HepG2 (cell line): ENCODE data around the gene KMT2E. TPM values are rescaled to one million over a fixed set of nuclear protein-coding genes. Genes with fewer than 3 reads are reported as not detected.

Experiments used
- ATAC-seq: fragments of 200-7000 bp; cut with Tn5 transposase; 3 replicates; pipeline ENCODE4 v1.9.1; 2020; ENCODE audit warnings: mild to moderate bottlenecking, moderate library complexity
- BruUV-seq: library from RNA; stranded (reverse); fragments of 400-500 nt; replicated peaks from 2 replicates; lab custom pipeline; 2021; lab: Mats Ljungman, UMichigan
- CTCF ChIA-PET: fragments of 300-600 bp; formaldehyde crosslinking; extraction: SDS; loops from one replicate; lab custom pipeline; 2021; ENCODE audit warnings: low total read pairs, inconsistent platforms, low intra/inter-chr PET ratio; lab: Yijun Ruan, JAX
- POLR2A ChIA-PET: fragments of 350-600 bp; sonication (Branson Sonifier 250); formaldehyde crosslinking; loops from one replicate; lab custom pipeline; 2020; ENCODE audit warnings: antibody characterized with exemption, inconsistent platforms; lab: Yijun Ruan, JAX
- DNase-seq: peaks from one replicate; pipeline ENCODE4 v3.0.0-alpha.2; 2015; ENCODE audit warnings: low spot score
- FAIRE-seq: peaks from 3 replicates; lab custom pipeline; 2011; peaks lifted over from hg19 to GRCh38; lab: Jason Lieb, UNC
- H2AFZ ChIP-seq: one replicate; pipeline ENCODE4 v1.6.1; 2011; ENCODE audit warnings: low read length, inconsistent platforms
- H3K27ac ChIP-seq: fragments of 300-600 bp; 3 replicates; pipeline ENCODE4 v1.8.0; 2011; ENCODE audit warnings: mixed run types, mild to moderate bottlenecking, mixed read lengths, low read length, inconsistent platforms; ENCODE audit not compliant: insufficient read depth; ENCODE audit errors: extremely low read length
- H3K27me3 ChIP-seq, 2 experiments: fragments of 200-600 bp in 1 of 2; 2 replicates in 1 of 2; 3 replicates in 1 of 2; pipeline versions ENCODE4 v1.6.0 to v1.8.0; 2011; ENCODE audit warnings: low read length in 2 of 2, mild to moderate bottlenecking in 2 of 2, moderate library complexity in 2 of 2, inconsistent platforms in 1 of 2; ENCODE audit not compliant: insufficient read depth in 2 of 2, control insufficient read depth in 1 of 2
- H3K36me3 ChIP-seq, 2 experiments: fragments of 200-600 bp in 1 of 2; replicated peaks in 1 of 2; 2 replicates in 1 of 2; 3 replicates in 1 of 2; pipeline versions ENCODE4 v1.5.1 to v1.8.0; 2011; ENCODE audit warnings: low read length in 2 of 2, inconsistent platforms in 1 of 2; ENCODE audit not compliant: insufficient read depth in 2 of 2, control insufficient read depth in 1 of 2
- H3K4me1 ChIP-seq: 2 replicates; pipeline ENCODE4 v1.5.1; 2012; ENCODE audit warnings: low read length, inconsistent platforms; ENCODE audit not compliant: insufficient read depth
- H3K4me2 ChIP-seq: 2 replicates; pipeline ENCODE4 v1.6.0; 2011; ENCODE audit warnings: low read depth, low read length, inconsistent platforms
- H3K4me3 ChIP-seq, 3 experiments: fragments of 200-600 bp in 1 of 3; sonication (generic), shearing (Covaris generic) in 1 of 3; replicated peaks in 1 of 3; 2 replicates each; pipeline ENCODE4 v1.5.1; 2011 to 2016; ENCODE audit warnings: low read length in 3 of 3, inconsistent platforms in 2 of 3, low read depth in 2 of 3, mild to moderate bottlenecking in 2 of 3, control low read depth in 1 of 3, mixed read lengths in 1 of 3; ENCODE audit not compliant: insufficient read depth in 1 of 3
- H3K79me2 ChIP-seq: one replicate; pipeline ENCODE4 v1.6.1; 2011; ENCODE audit warnings: low read length, inconsistent platforms; ENCODE audit not compliant: insufficient read depth
- H3K9ac ChIP-seq: 2 replicates; pipeline ENCODE4 v1.6.0; 2011; ENCODE audit warnings: mild to moderate bottlenecking, low read depth, low read length, inconsistent platforms; ENCODE audit not compliant: insufficient read depth
- H3K9me3 ChIP-seq: 2 replicates; pipeline ENCODE4 v1.5.1; 2012; ENCODE audit warnings: mild to moderate bottlenecking, low read length
- H4K20me1 ChIP-seq: 2 replicates; pipeline ENCODE4 v1.6.0; 2011; ENCODE audit warnings: inconsistent platforms, mild to moderate bottlenecking, low read length, moderate library complexity; ENCODE audit not compliant: insufficient read depth
- ELF3 ChIP-seq: IDR thresholded peaks from 2 replicates; pipeline ENCODE4 v1.6.1; 2016; ENCODE audit warnings: missing genetic modification reagents, missing compliant biosample characterization
- ERF ChIP-seq: IDR thresholded peaks from 2 replicates; pipeline ENCODE4 v1.6.1; 2018; ENCODE audit warnings: missing biosample characterization, missing genetic modification reagents
- HNRNPL ChIP-seq: fragments of 200-400 bp; formaldehyde crosslinking; IDR thresholded peaks from 2 replicates; pipeline ENCODE4 v1.6.1; 2017; ENCODE audit warnings: mild to moderate bottlenecking, low read depth, low read length
- HOXA5 ChIP-seq: sonication (generic); formaldehyde crosslinking; IDR thresholded peaks from 2 replicates; pipeline ENCODE4 v1.4.0; 2020; ENCODE audit warnings: missing genetic modification reagents
- KMT2B ChIP-seq: IDR thresholded peaks from 2 replicates; pipeline ENCODE4 v1.6.1; 2016; ENCODE audit warnings: missing genetic modification reagents, missing compliant biosample characterization
- PCBP1 ChIP-seq: fragments of 200-400 bp; formaldehyde crosslinking; IDR thresholded peaks from 2 replicates; pipeline ENCODE4 v1.6.1; 2017; ENCODE audit warnings: mild to moderate bottlenecking, low read depth, low read length, borderline replicate concordance
- REL ChIP-seq: sonication (generic); formaldehyde crosslinking; conservative IDR thresholded peaks from 2 replicates; pipeline ENCODE4 v1.8.0; 2022; ENCODE audit warnings: mild to moderate bottlenecking, missing genetic modification reagents, moderate library complexity
- ZNF430 ChIP-seq: sonication (generic); formaldehyde crosslinking; IDR thresholded peaks from 2 replicates; pipeline ENCODE4 v1.9.0; 2021; ENCODE audit warnings: mild to moderate bottlenecking, missing genetic modification reagents
- WGBS: methylation state at CpG from one replicate; pipeline ENCODE4 v1.1.6; 2017; ENCODE audit warnings: low lambda C conversion rate; 5-methylcytosine and 5-hydroxymethylcytosine counted together
- in situ Hi-C: cut with HindIII; loops from 2 replicates; pipeline ENCODE4 v1.10.0; 2017; ENCODE audit warnings: low pct_unique_long_range_greater_than_20kb; ENCODE audit not compliant: extremely low pct_ligation_motif_present
- intact Hi-C: fragments of 100-400 bp; cut with micrococcal nuclease; formaldehyde crosslinking; loops from one replicate; pipeline ENCODE4 v1.10.0; 2022; ENCODE audit not compliant: unreplicated experiment
- polyA plus RNA-seq, 8 experiments: library from polyadenylated mRNA; depleted of rRNA in 3 of 8; stranded (reverse) in 7 of 8; unstranded in 1 of 8; fragments of >200 nt; fragmentation: Illumina TruSeq in 4 of 8; extraction: Trizol in 4 of 8; gene quantifications; 2 replicates each; pipeline versions ENCODE4 v1.2.1 to v1.2.3, GENCODE V29; 2011 to 2016; ENCODE audit warnings: low read depth in 4 of 8, missing spikeins in 1 of 8, mixed read lengths in 1 of 8; ENCODE audit not compliant: insufficient read depth in 1 of 8
- total RNA-seq, 5 experiments: library from RNA; depleted of rRNA; stranded (reverse); fragments of >200 nt; fragmentation: Illumina TruSeq; extraction: Trizol; gene quantifications; 2 replicates each; pipeline ENCODE4 v1.2.3, GENCODE V29; 2016; ENCODE audit warnings: low read depth in 1 of 5
- TF ChIP-seq, protein P1 (sequence below): IDR thresholded peaks from 2 replicates; pipeline ENCODE4 v1.6.1; 2018; ENCODE audit warnings: missing genetic modification reagents
- TF ChIP-seq, protein P2 (sequence below): sonication (generic); formaldehyde crosslinking; IDR thresholded peaks from 2 replicates; pipeline ENCODE4 v1.5.0; 2020; ENCODE audit warnings: mild to moderate bottlenecking, missing genetic modification reagents, moderate library complexity
- TF ChIP-seq, protein P3 (sequence below): sonication (generic); formaldehyde crosslinking; IDR thresholded peaks from 2 replicates; pipeline ENCODE4 v1.5.0; 2020; ENCODE audit warnings: missing genetic modification reagents
- TF ChIP-seq, protein P4 (sequence below): sonication (generic); formaldehyde crosslinking; IDR thresholded peaks from 2 replicates; pipeline ENCODE4 v1.9.0; 2022; ENCODE audit warnings: low read depth, missing genetic modification reagents

Gene KMT2E
- total and polyA plus RNA-seq, 2 of the 13 experiments (the other 11 are each of a cell fraction or from before 2014, with no cell fraction given) = 6.3 to 24.4 TPM

DNA sequence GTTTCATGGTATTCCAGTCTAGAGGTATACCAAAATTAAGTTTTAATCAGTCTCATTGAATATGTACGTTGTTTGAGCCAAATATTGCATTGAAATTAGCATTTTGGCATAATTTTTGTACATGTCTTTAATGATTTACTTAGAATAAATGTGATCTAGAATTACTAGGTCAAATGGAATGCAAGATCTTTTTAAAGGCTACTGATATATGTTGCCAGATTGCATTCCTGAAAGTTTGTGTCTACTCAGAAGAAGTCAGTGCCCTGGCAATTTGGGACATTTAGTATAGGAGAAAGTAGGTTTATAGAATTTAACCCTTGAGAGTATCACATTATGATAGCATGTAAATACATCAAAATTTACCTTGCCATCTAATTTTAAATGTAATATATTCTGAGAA lies 32.4 kb downstream of the KMT2E start (continued):
- TF ChIP-seq, protein P1, sequence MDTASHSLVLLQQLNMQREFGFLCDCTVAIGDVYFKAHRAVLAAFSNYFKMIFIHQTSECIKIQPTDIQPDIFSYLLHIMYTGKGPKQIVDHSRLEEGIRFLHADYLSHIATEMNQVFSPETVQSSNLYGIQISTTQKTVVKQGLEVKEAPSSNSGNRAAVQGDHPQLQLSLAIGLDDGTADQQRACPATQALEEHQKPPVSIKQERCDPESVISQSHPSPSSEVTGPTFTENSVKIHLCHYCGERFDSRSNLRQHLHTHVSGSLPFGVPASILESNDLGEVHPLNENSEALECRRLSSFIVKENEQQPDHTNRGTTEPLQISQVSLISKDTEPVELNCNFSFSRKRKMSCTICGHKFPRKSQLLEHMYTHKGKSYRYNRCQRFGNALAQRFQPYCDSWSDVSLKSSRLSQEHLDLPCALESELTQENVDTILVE (CRISPR knock-in tag) = no peak
- TF ChIP-seq ERF (no peak), ELF3 (CRISPR knock-in tag) (no peak)

DNA sequence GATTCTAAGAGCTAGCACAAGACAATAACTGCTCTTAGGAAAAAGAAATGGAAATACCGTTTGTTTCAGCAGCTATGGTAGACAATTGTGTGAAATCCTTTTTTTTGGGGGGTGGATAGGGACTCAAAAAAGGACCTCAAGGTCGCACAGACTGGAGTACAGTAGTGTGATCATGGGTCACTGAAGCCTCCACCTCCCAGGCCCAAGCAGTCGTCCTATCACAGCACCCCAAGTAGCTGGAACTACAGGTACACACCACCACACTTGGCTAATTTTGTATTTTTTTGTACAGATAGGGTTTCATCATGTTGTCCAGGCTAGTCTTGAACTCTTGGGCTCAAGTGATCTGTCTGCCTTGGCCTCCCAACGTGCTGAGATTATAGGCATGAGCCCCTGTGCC lies 33.9 kb downstream of the KMT2E start:
- H3K9ac ChIP-seq = no peak overlapping the region
- FAIRE-seq = no peak
- TF ChIP-seq HNRNPL (no peak), ERF (no peak), HOXA5 (CRISPR knock-in tag) (no peak), KMT2B (no peak), PCBP1 (no peak), REL (no peak), ZNF430 (CRISPR knock-in tag) (no peak)
- TF ChIP-seq, protein P2, sequence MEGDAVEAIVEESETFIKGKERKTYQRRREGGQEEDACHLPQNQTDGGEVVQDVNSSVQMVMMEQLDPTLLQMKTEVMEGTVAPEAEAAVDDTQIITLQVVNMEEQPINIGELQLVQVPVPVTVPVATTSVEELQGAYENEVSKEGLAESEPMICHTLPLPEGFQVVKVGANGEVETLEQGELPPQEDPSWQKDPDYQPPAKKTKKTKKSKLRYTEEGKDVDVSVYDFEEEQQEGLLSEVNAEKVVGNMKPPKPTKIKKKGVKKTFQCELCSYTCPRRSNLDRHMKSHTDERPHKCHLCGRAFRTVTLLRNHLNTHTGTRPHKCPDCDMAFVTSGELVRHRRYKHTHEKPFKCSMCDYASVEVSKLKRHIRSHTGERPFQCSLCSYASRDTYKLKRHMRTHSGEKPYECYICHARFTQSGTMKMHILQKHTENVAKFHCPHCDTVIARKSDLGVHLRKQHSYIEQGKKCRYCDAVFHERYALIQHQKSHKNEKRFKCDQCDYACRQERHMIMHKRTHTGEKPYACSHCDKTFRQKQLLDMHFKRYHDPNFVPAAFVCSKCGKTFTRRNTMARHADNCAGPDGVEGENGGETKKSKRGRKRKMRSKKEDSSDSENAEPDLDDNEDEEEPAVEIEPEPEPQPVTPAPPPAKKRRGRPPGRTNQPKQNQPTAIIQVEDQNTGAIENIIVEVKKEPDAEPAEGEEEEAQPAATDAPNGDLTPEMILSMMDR = no peak
- TF ChIP-seq, protein P3, sequence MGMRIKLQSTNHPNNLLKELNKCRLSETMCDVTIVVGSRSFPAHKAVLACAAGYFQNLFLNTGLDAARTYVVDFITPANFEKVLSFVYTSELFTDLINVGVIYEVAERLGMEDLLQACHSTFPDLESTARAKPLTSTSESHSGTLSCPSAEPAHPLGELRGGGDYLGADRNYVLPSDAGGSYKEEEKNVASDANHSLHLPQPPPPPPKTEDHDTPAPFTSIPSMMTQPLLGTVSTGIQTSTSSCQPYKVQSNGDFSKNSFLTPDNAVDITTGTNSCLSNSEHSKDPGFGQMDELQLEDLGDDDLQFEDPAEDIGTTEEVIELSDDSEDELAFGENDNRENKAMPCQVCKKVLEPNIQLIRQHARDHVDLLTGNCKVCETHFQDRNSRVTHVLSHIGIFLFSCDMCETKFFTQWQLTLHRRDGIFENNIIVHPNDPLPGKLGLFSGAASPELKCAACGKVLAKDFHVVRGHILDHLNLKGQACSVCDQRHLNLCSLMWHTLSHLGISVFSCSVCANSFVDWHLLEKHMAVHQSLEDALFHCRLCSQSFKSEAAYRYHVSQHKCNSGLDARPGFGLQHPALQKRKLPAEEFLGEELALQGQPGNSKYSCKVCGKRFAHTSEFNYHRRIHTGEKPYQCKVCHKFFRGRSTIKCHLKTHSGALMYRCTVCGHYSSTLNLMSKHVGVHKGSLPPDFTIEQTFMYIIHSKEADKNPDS = no peak
- TF ChIP-seq, protein P4, sequence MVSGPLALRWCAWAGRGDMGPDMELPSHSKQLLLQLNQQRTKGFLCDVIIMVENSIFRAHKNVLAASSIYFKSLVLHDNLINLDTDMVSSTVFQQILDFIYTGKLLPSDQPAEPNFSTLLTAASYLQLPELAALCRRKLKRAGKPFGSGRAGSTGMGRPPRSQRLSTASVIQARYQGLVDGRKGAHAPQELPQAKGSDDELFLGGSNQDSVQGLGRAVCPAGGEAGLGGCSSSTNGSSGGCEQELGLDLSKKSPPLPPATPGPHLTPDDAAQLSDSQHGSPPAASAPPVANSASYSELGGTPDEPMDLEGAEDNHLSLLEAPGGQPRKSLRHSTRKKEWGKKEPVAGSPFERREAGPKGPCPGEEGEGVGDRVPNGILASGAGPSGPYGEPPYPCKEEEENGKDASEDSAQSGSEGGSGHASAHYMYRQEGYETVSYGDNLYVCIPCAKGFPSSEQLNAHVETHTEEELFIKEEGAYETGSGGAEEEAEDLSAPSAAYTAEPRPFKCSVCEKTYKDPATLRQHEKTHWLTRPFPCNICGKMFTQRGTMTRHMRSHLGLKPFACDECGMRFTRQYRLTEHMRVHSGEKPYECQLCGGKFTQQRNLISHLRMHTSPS (CRISPR knock-in tag) = no peak
- TF ChIP-seq, all 625 proteins: peak for 0
- no peaks in the 10 kb centered on the region for H3K27me3 ChIP-seq
- 99% methylated on average over 4 of the region's 4 CpGs for WGBS
- ATAC-seq (no peak), DNase-seq (no peak)
- intact Hi-C loops (no loop called here), in situ Hi-C loops (no loop called here)
- H3K36me3 ChIP-seq = peaks cover 10 to 68% of the 10 kb centered on the region in 2 experiments
- no peak overlapping the region for H3K4me2 ChIP-seq
- H3K9me3 ChIP-seq = no peaks in the 10 kb centered on the region
- H2AFZ ChIP-seq = no peak overlapping the region
- ChIA-PET CTCF (no interaction called here), POLR2A (no interaction called here)
- H3K27ac ChIP-seq = no peak overlapping the region
- 0 out of 2 replicates have a peak, but pooled peaks cover 9% of the 10 kb centered on the region for H4K20me1 ChIP-seq
- no peaks in the 10 kb centered on the region for H3K4me1 ChIP-seq
- TSS peak; percentile 8 for BruUV-seq
- H3K79me2 ChIP-seq = peaks cover 15% of the 10 kb centered on the region
- no peak overlapping the region for H3K4me3 ChIP-seq
